GM20431 (cell line): ENCODE results near the gene C1orf21.

Experiments
- in situ Hi-C: fragments of 300-500 bp; cut with MseI, MboI; formaldehyde crosslinking; loops from one replicate; pipeline ENCODE4 v1.15.0; 2020; ENCODE audit warnings: low sequenced_read_pairs; ENCODE audit not compliant: unreplicated experiment

Gene C1orf21

DNA sequence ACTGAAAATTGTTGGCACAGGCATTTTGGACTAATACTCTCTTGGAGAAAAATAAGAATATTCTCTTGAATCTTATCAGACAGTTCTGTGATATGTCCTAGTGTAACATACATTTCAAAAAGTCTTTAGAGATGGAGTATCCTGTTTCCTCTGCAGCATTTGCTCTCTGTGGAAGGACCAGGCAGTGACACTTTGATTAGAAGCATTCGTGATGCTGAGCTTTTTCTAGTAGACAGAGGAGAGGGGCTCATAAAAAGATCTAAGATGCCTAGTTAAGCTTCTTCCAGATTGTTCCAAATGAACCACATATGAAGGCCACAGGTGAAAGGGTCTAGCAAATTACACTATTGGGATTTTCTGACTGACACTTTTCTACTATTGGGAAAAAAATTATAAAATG is 120.3 kb downstream of the C1orf21 start:
- in situ Hi-C loops = no loop called here

- in situ Hi-C loops = no loop called here
Measured at GRCh38 chr1:184507604-184508280, 120.9 kb downstream of the C1orf21 start.

DNA sequence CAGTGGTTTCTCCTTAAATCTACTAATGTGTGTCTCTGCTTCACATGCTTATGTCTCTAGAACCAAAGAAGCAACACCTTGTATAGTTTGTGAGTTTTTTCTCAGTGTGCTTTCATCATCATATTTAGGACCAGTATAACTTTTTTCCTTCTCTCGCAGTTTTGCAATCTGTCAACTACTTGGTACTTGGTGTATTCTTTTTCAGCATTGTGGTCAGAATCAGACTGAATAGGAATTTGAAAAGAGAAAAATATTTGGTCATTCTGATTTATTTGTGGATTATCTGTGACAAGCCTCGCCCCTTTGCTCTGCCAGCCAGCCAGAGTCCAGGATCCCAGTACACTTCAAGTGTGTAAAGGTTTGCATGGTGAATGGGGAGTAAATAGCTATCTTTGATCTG is 122.3 kb downstream of the C1orf21 start:
- in situ Hi-C loops = no loop called here

DNA sequence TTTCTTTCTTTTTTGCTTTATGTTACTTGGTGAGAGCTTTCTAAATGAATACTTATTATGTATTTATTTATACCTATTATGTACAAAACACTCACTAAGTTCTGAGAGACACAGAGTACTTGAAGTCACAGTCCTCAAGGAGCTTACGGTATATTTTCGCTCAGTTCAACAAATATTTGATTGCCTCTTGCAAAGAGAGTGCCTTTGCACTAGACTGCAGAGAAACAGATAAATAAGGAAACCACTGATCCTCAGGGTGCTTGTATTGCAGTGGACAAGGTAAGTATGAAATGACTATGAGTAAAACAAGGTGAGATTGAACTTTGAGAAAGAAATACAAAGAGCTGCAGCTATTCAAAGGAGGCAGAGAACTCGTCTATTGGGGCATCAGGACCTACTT is 123.3 kb downstream of the C1orf21 start:
- in situ Hi-C loops = no loop called here

- in situ Hi-C loops = no loop called here
Measured at GRCh38 chr1:184512724-184513123, 125.9 kb downstream of the C1orf21 start.

DNA sequence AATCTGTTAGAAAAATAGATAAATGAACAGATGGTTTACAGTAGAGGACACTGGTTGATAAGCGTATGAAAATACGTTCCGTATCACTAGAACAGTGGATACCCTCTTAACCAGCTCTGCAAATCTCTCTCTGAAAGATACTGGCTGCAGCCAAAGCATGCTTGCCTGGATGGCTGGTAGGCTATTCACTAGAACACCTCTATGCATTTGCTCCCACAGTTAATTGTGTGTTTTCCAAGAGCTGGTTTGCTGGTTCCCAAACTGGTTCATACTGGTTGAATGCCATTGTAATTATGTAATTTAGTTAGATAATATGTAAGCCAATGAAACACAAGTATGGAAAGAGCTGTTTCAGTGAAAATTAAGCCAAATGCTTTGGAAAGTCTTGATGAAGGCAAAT is 126.6 kb downstream of the C1orf21 start:
- in situ Hi-C loops = no loop called here

- in situ Hi-C loops = no loop called here
Measured at GRCh38 chr1:184513966-184514365, 127.1 kb downstream of the C1orf21 start.

DNA sequence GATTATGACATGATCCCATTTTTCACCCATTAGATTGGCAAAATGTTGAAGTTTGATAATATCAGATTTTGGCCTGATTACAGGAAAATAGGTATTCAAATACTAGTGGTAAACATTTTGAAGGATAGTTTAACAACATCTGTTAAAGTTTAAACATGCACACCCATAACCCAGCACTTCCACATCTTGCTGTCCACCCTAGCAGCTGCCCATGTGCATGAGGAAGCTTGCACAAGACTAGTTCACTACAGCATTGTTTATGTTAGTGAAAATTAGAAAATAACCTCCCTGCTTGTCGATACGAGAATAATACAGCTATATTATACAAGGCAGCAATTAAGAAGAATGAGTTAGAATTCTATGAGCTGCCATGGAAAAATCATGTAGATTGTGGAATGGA is 127.6 kb downstream of the C1orf21 start:
- in situ Hi-C loops = no loop called here

DNA sequence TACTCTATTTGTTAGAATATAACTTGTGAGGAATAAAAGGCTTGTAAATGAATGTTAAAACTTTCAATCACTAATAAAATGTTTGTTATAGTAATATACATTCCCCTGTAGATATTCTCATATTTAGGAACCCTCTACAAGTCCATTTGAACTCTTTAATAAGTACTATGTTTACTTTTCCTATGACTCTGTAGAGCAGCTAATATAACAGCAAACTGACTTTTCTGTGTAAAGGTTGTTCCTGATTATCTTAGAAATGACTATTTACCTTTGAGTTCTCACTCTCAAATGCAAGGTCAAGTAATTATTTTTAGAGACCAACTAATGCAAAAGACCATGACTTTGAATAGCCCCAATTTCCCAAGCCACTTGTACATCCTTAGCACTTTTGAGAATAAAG is 130.3 kb downstream of the C1orf21 start:
- in situ Hi-C loops = no loop called here

GRCh38 chr1:184518736-184519357 is 132.0 kb downstream of the C1orf21 start:
- in situ Hi-C loops = no loop called here

- in situ Hi-C loops = no loop called here
Measured at GRCh38 chr1:184520336-184520735, 133.5 kb downstream of the C1orf21 start.

GRCh38 chr1:184524248-184524647 is 137.4 kb downstream of the C1orf21 start:
- in situ Hi-C loops = no loop called here

- in situ Hi-C loops = no loop called here
Measured at GRCh38 chr1:184527402-184527801, 140.6 kb downstream of the C1orf21 start.

DNA sequence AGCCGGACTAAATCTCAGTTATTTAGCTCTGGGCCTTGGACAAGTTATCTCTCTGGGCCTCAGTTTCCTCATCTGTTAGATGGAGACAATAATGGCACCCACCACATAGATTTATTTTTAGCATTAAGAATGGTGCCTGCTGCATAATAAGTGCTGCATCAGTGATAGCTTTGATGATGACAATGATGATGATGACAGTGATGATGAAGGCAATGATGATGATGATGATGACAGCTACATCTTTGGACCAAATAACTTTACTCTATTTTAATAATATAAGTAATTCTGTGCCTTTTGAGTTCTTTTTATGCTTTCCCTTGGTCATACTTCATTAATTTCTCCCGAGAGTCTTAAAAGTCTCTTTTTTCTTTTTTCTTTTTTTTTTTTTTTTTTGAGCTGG is 143.4 kb downstream of the C1orf21 start:
- in situ Hi-C loops = no loop called here

- in situ Hi-C loops = no loop called here
Measured at GRCh38 chr1:184531296-184531695, 144.5 kb downstream of the C1orf21 start.

GRCh38 chr1:184532199-184532598 is 145.4 kb downstream of the C1orf21 start:
- in situ Hi-C loops = no loop called here

- in situ Hi-C loops = no loop called here
Measured at GRCh38 chr1:184533049-184533448, 146.2 kb downstream of the C1orf21 start.

DNA sequence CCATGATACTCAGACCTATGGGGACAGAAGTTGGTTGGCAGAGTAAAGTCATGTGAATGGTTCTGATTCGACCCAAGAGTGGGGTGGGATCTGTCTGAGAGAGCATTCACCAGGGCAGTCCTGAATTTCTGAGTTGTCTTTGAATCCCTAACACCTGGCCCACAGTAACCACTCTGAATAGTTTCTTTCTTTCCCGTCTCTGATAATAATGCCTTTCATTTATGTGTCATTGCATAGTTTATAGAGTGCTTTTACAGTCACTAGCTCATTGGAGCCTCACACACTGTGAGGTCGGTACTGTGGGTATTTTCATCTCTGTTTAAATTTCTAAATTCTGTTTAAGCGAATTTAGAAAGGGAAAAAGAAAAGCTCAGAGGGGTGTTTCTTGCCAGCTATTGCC is 147.1 kb downstream of the C1orf21 start:
- in situ Hi-C loops = no loop called here

DNA sequence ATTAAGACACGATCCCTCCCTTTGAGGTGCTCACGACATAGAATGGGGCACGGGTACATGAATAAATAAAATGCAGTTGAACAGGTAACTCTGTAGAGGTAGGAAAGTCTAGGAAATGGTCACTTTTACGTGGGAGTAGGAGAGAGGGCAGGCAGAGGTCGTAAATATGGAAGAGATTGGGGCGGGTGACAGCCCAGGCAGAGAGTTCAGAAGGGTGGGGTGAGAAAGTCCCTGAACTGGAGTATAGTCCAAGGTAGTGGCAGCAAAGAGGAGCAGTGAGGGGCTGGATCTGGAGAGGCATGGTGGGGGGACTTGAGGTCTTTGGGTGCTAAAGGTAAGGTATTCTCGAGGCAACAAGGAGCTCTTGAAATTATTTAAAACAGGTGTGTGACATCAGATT is 147.9 kb downstream of the C1orf21 start:
- in situ Hi-C loops = no loop called here

DNA sequence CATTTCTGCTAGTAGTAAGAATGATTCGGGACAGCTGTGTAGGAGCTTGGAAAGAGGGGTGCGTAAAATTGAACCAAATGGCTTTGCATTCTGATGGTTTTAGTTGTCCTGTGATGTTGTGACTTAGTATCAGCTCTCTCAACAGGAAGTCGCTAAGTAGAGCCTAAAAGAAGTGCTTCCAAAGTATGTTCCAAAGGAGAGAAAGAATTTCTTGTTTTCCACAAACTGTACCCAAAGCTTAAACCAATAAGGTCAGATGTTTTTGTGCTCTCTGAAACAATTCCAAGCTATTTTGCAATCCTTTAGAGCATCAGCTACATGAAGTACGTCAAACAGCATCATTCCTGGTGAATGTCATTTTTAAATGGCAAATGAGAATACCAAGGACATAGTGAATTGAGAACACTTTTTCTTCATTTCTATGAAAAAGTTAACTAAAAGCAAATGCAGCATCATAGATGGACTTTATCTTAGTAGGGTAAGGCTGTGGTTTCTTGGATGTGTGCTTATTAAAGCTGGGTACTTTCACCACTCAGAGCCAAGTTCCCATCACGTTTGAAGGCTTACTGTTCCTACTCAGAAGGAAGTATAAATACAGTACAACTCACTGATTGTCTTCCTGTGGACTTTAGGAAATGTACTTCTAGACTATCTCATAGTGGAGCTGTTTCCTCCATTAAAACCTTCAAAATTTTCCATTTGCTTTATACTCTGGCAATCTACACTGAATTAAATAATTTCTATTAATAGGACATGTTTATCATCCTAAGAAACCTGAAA is 148.6 kb downstream of the C1orf21 start:
- in situ Hi-C loops = no loop called here

DNA sequence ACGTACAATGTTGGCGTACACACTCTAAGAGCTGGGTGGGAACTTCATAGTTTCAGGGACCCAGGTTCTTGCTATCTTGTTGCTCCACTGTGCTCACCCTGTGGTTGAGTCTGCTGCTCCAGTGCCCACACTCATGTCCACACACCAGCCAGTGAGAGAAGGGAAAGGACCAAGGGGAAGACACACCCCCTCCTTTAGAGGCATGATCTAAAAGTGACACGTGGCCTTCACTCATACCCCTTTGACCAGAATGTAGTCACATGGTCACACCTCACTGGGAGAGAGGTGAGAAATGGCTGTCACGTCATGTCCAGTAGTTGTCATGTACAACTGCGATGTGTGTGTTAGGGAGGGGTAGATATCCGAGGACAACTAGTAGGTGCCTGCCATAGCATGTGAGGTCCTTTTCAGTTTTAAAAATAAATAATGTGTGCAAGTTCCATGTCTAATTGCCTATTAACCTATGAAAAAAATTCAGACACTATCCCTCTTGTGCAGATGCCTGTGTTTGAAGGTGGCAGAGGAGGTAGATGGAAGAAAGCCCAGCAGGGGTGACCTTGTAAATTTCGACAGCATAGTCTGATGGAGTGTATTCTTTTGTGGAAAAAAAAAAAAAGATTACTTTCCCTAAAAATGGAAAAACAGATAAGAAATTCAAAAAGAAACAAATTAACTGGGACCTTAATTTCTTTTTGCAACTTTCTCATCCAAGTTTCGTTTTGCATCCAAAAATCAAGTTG is 149.6 kb downstream of the C1orf21 start:
- in situ Hi-C loops = no loop called here
